HG03097 (cell line): ENCODE results near the gene FAM25G.
"Not testable (repeated sequence)": the region's sequence is repeated elsewhere in the genome, so short reads cannot be mapped to it uniquely, and the experiment has no call there.

Experiments used
- ATAC-seq: cut with Tn5 transposase; IDR thresholded peaks from one replicate; pipeline ENCODE4 v1.9.1; 2021; ENCODE audit not compliant: unreplicated experiment, low FRiP score

FAM25G gene

GRCh38 chr10:47467458-47467857, 24.0 kb downstream of the FAM25G start:
- not testable (repeated sequence) for ATAC-seq

- not testable (repeated sequence) for ATAC-seq
Measured at GRCh38 chr10:47465216-47465917, 26.1 kb downstream of the FAM25G start.

GRCh38 chr10:47462577-47463358, 28.7 kb downstream of the FAM25G start:
- ATAC-seq: not testable (repeated sequence)

GRCh38 chr10:47461261-47461687, 30.2 kb downstream of the FAM25G start:
- ATAC-seq: not testable (repeated sequence)

- no peak for ATAC-seq
Measured at GRCh38 chr10:47458466-47459154, 32.9 kb downstream of the FAM25G start.

GRCh38 chr10:47457826-47458225, 33.7 kb downstream of the FAM25G start:
- ATAC-seq: no peak

- no peak for ATAC-seq
Measured at GRCh38 chr10:47457528-47457820, 34.0 kb downstream of the FAM25G start.

- no peak for ATAC-seq
Measured at GRCh38 chr10:47456794-47457527, 34.5 kb downstream of the FAM25G start.

- ATAC-seq: no peak
Measured at GRCh38 chr10:47456079-47456785, 35.3 kb downstream of the FAM25G start.

GRCh38 chr10:47455350-47456078, 36.0 kb downstream of the FAM25G start:
- not testable (repeated sequence) for ATAC-seq

GRCh38 chr10:47454780-47455058, 36.8 kb downstream of the FAM25G start:
- no peak for ATAC-seq

- no peak for ATAC-seq
Measured at GRCh38 chr10:47454008-47454779, 37.3 kb downstream of the FAM25G start.

- ATAC-seq: no peak
Measured at GRCh38 chr10:47453141-47454007, 38.1 kb downstream of the FAM25G start.

GRCh38 chr10:47452495-47453140, 38.9 kb downstream of the FAM25G start:
- no peak for ATAC-seq

- ATAC-seq: no peak
Measured at GRCh38 chr10:47451998-47452494, 39.5 kb downstream of the FAM25G start.

- no peak for ATAC-seq
Measured at GRCh38 chr10:47451273-47451997, 40.1 kb downstream of the FAM25G start.

GRCh38 chr10:47450442-47450841, 41.1 kb downstream of the FAM25G start:
- ATAC-seq: no peak
